HG03520 (cell line): ENCODE results near the gene RAB11FIP4.

Source experiments
- ATAC-seq: cut with Tn5 transposase; IDR thresholded peaks from one replicate; pipeline ENCODE4 v1.9.1; 2021; ENCODE audit warnings: mild to moderate bottlenecking, moderate library complexity; ENCODE audit not compliant: unreplicated experiment

Gene RAB11FIP4

GRCh38 chr17:31540602-31541307, 149.3 kb downstream of the RAB11FIP4 start:
- ATAC-seq = no peak

- no peak for ATAC-seq
Measured at GRCh38 chr17:31541559-31541958, 150.1 kb downstream of the RAB11FIP4 start.

- ATAC-seq = no peak
Measured at GRCh38 chr17:31544186-31544585, 152.7 kb downstream of the RAB11FIP4 start.

GRCh38 chr17:31546650-31547049, 155.2 kb downstream of the RAB11FIP4 start:
- no peak for ATAC-seq

GRCh38 chr17:31548709-31549108, 157.2 kb downstream of the RAB11FIP4 start:
- ATAC-seq = no peak

GRCh38 chr17:31549121-31549524, 157.6 kb downstream of the RAB11FIP4 start:
- ATAC-seq = no peak

- peak; percentile 59 for ATAC-seq
Measured at GRCh38 chr17:31549525-31550388, 158.3 kb downstream of the RAB11FIP4 start.

- no peak for ATAC-seq
Measured at GRCh38 chr17:31550389-31551056, 159.0 kb downstream of the RAB11FIP4 start.

- ATAC-seq = no peak
Measured at GRCh38 chr17:31552568-31552967, 161.1 kb downstream of the RAB11FIP4 start.

GRCh38 chr17:31553506-31553905, 162.0 kb downstream of the RAB11FIP4 start:
- ATAC-seq = no peak

- ATAC-seq = no peak
Measured at GRCh38 chr17:31554930-31555329, 163.5 kb downstream of the RAB11FIP4 start.

GRCh38 chr17:31556969-31557645, 165.6 kb downstream of the RAB11FIP4 start:
- ATAC-seq = no peak

GRCh38 chr17:31558748-31559583, 167.5 kb downstream of the RAB11FIP4 start:
- no peak for ATAC-seq

GRCh38 chr17:31559584-31560501, 168.4 kb downstream of the RAB11FIP4 start:
- no peak for ATAC-seq

GRCh38 chr17:31560616-31561235, 169.3 kb downstream of the RAB11FIP4 start:
- no peak for ATAC-seq

GRCh38 chr17:31561469-31562375, 170.2 kb downstream of the RAB11FIP4 start:
- no peak for ATAC-seq

GRCh38 chr17:31562376-31562840, 170.9 kb downstream of the RAB11FIP4 start:
- ATAC-seq = no peak
